Left renal cortex interstitium (tissue), 4 donors: ENCODE data around the gene SP5. TPM values are rescaled to one million over a fixed set of nuclear protein-coding genes. Genes with fewer than 3 reads are reported as not detected.
"Not testable (repeated sequence)": the region's sequence is repeated elsewhere in the genome, so short reads cannot be mapped to it uniquely, and the experiment has no call there.

Experiments used
- DNase-seq, 4 donors: peaks; one replicate each; pipeline ENCODE4 v3.0.0-alpha.2; 2013; ENCODE audit warnings: low read depth in 4 of 4, low spot score in 2 of 4, missing footprints in 1 of 4
- polyA plus RNA-seq, 4 donors: library from polyadenylated mRNA; unstranded; fragments of 120-200 nt; gene quantifications; one replicate each; pipeline ENCODE4 v1.2.1, GENCODE V29; 2013; ENCODE audit not compliant: insufficient read length in 4 of 4

SP5 gene
- polyA plus RNA-seq, 4 donors: 0.47 to 2.7 (median 0.96) TPM

- DNase-seq: no peak
These were observed 4.5 kb upstream of the SP5 start for GRCh38 chr2:170710609-170710979.

GRCh38 chr2:170711196-170711773 is 3.9 kb upstream of the SP5 start:
- DNase-seq: no peak

GRCh38 chr2:170711774-170712652 is 3.1 kb upstream of the SP5 start:
- no peak for DNase-seq

GRCh38 chr2:170712653-170713542 is 2.2 kb upstream of the SP5 start:
- no peak for DNase-seq

GRCh38 chr2:170713543-170714380 is 1.4 kb upstream of the SP5 start:
- no peak for DNase-seq

GRCh38 chr2:170714381-170715061 is 616 bp upstream of the SP5 start:
- DNase-seq: no peak

- DNase-seq: no peak
These were observed 1.0 kb downstream of the SP5 start for GRCh38 chr2:170715932-170716777.

GRCh38 chr2:170716851-170717598 is 1.9 kb downstream of the SP5 start:
- no peak for DNase-seq

- DNase-seq: no peak
These were observed 2.4 kb downstream of the SP5 start for GRCh38 chr2:170717599-170717963.

GRCh38 chr2:170717991-170718589 is 3.0 kb downstream of the SP5 start:
- no peak for DNase-seq

- no peak for DNase-seq
These were observed 4.7 kb downstream of the SP5 start for GRCh38 chr2:170719810-170720209.

GRCh38 chr2:170721678-170722077 is 6.5 kb downstream of the SP5 start:
- DNase-seq: no peak

- DNase-seq: no peak
These were observed 7.2 kb downstream of the SP5 start for GRCh38 chr2:170722301-170722700.

- no peak for DNase-seq
These were observed 8.4 kb downstream of the SP5 start for GRCh38 chr2:170723446-170723958.

- DNase-seq: no peak
These were observed 18.9 kb downstream of the SP5 start for GRCh38 chr2:170733798-170734600.

GRCh38 chr2:170734601-170735000 is 19.5 kb downstream of the SP5 start:
- DNase-seq: not testable (repeated sequence)

- no peak for DNase-seq
These were observed 21.5 kb downstream of the SP5 start for GRCh38 chr2:170736628-170737027.
